Measurements from ENCODE around the gene RNF32. TPM values are rescaled to one million over a fixed set of nuclear protein-coding genes. Genes with fewer than 3 reads are reported as not detected.

The RNF32 gene
- total RNA-seq, 1 donor from 2014 or later = 0.52 TPM

DNA sequence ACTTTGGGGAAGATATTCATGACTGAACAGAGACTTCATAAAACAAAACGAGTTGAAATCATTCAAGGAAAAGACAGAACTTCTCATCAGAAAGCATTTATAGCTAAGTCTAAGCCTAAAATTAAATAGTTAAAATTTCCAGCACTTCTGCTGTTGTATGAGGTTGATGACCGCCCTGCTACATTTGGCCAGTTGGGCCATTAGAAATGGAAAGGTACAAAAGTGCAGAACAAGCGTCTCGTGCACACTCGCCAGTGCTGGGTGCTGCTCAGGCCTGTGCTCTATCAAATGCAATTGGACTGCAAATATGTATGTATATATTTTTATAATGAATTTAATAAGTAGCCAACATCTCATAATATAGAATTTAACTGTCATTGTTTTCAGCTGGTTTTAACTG lies 34.4 kb upstream of the RNF32 start:
- Histone ChIP-seq H3K27ac (ENCODE audit: low read depth, low read length) (no peak overlapping the region), H3K36me3 (ENCODE audit: control insufficient read depth in 3 of 3, insufficient read depth in 3 of 3, low read length in 3 of 3) (no peaks in the 10 kb centered on the region), H3K4me3 (ENCODE audit: low read length in 3 of 3) (no peak overlapping the region), H3K4me1 (ENCODE audit: control insufficient read depth in 3 of 3, insufficient read depth in 3 of 3, low read length in 3 of 3) (peaks cover 0 to 3% (median 0%) of the 10 kb centered on the region in 3 donors), H3K9ac (ENCODE audit: low read depth in 1 of 3, low read length in 3 of 3) (no peak overlapping the region), H3K27me3 (ENCODE audit: control insufficient read depth in 3 of 3, insufficient read depth in 3 of 3, low read length in 3 of 3) (peaks cover 6 to 13% (median 9%) of the 10 kb centered on the region in 3 donors), H3K9me3 (ENCODE audit: control insufficient read depth in 3 of 3, low read length in 3 of 3) (no peaks in the 10 kb centered on the region)

DNA sequence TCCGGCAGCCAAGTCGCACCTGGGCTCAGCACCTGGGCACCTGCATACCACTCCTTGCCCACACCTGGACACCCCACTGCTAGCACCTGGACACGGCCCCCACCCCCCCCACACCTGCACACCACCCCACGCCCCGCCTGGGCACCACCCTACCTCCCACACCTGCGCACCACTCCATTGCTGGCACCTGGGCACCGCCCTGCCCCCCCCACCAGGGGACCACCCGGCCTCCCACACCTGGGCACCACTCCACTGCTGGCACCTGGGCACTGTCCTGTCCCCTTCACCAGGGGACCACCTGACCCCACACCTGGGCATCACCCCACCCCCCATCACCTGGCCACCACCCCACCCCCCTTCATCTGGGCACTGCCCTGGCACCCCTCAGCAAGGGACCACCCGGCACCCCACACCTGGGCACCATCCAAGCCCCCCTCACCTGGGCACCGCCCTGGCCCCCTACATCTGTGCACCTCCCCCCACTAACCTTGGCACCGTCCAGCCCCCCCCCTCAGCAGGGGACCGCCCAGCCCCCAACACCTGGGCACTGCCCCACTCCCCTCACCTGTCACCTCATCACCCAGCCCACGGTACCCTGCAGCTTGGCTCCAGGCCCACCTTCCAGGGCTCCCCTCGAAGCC lies 33.8 kb upstream of the RNF32 start:
- Histone ChIP-seq H3K27ac (ENCODE audit: low read depth, low read length) (no peak overlapping the region), H3K4me3 (ENCODE audit: low read length in 3 of 3) (no peak overlapping the region), H3K4me1 (ENCODE audit: control insufficient read depth in 3 of 3, insufficient read depth in 3 of 3, low read length in 3 of 3) (peaks cover 0 to 3% (median 0%) of the 10 kb centered on the region in 3 donors), H3K9ac (ENCODE audit: low read depth in 1 of 3, low read length in 3 of 3) (no peak overlapping the region), H3K36me3 (ENCODE audit: control insufficient read depth in 3 of 3, insufficient read depth in 3 of 3, low read length in 3 of 3) (no peaks in the 10 kb centered on the region), H3K27me3 (ENCODE audit: control insufficient read depth in 3 of 3, insufficient read depth in 3 of 3, low read length in 3 of 3) (peaks cover 6 to 13% (median 9%) of the 10 kb centered on the region in 3 donors), H3K9me3 (ENCODE audit: control insufficient read depth in 3 of 3, low read length in 3 of 3) (no peaks in the 10 kb centered on the region)

DNA sequence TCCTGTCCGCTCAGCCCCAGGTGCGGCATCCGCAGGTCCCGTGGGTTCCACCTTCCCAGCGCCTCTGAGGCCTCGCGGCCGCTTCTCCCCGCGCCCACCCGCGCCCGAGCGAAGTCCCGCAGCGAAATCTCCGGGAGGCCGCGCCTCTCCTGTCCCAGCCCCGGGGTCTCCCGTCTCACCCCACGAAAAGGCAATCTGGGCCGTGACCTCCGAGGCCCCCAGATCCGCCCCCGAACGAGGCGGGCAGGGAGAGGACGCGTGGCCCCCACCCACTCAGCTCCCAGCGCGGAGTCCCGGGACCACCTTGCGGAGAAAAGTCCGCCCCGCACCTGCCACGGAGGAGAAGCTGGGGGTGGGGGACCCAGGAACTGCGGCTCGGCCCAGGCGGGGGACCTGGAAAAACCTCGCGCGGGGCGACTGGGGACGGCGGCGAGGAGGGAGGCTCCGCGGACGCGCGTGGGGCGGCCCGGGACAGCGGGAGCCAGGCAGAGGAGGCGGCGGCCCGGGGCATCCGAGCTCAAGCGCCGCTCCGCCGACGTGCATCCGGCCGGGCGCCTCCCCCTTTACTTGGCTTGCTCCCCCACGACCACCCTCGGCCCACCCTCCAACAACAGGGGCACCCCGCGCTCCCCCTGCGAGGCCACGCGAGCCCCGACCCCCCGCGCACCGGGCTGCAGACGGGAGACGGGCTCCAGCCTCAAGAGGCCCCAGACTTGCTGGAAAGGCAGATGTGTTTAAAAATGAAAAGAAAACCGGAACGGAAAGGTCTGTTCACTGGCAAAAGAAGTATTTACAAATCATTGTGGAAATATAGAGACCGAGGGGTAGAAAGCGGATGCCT lies 33.0 kb upstream of the RNF32 start:
- Histone ChIP-seq H3K36me3 (ENCODE audit: control insufficient read depth in 3 of 3, insufficient read depth in 3 of 3, low read length in 3 of 3) (no peaks in the 10 kb centered on the region), H3K9ac (ENCODE audit: low read depth in 1 of 3, low read length in 3 of 3) (no peak overlapping the region), H3K9me3 (ENCODE audit: control insufficient read depth in 3 of 3, low read length in 3 of 3) (no peaks in the 10 kb centered on the region), H3K27me3 (ENCODE audit: control insufficient read depth in 3 of 3, insufficient read depth in 3 of 3, low read length in 3 of 3) (peaks cover 6 to 13% (median 9%) of the 10 kb centered on the region in 3 donors), H3K4me3 (ENCODE audit: low read length in 3 of 3) (peak overlapping the region; percentile 10 to 46 (median 41)), H3K4me1 (ENCODE audit: control insufficient read depth in 3 of 3, insufficient read depth in 3 of 3, low read length in 3 of 3) (peaks cover 0 to 3% (median 0%) of the 10 kb centered on the region in 3 donors), H3K27ac (ENCODE audit: low read depth, low read length) (no peak overlapping the region)

DNA sequence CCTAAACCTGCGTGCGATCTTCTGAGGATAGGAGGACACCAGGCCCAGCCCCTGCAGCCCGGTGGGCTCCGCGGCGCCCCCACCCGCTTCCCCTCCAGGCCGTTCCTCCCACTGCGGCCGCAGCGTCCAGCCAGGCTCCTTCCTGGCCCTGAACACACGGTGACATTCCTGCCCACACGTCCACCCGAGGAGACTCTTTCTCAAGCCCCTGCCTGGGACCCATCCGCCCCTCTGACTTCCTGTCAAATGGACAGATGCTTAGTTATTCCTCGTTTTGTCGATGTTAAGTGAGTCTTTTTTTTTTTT lies 32.4 kb upstream of the RNF32 start:
- Histone ChIP-seq H3K4me3 (ENCODE audit: low read length in 3 of 3) (peak overlapping the region; percentile 10 to 46 (median 41)), H3K27me3 (ENCODE audit: control insufficient read depth in 3 of 3, insufficient read depth in 3 of 3, low read length in 3 of 3) (peaks cover 6 to 13% (median 9%) of the 10 kb centered on the region in 3 donors), H3K4me1 (ENCODE audit: control insufficient read depth in 3 of 3, insufficient read depth in 3 of 3, low read length in 3 of 3) (peaks cover 0 to 3% (median 0%) of the 10 kb centered on the region in 3 donors), H3K27ac (ENCODE audit: low read depth, low read length) (no peak overlapping the region), H3K36me3 (ENCODE audit: control insufficient read depth in 3 of 3, insufficient read depth in 3 of 3, low read length in 3 of 3) (no peaks in the 10 kb centered on the region), H3K9me3 (ENCODE audit: control insufficient read depth in 3 of 3, low read length in 3 of 3) (no peaks in the 10 kb centered on the region), H3K9ac (ENCODE audit: low read depth in 1 of 3, low read length in 3 of 3) (no peak overlapping the region)

DNA sequence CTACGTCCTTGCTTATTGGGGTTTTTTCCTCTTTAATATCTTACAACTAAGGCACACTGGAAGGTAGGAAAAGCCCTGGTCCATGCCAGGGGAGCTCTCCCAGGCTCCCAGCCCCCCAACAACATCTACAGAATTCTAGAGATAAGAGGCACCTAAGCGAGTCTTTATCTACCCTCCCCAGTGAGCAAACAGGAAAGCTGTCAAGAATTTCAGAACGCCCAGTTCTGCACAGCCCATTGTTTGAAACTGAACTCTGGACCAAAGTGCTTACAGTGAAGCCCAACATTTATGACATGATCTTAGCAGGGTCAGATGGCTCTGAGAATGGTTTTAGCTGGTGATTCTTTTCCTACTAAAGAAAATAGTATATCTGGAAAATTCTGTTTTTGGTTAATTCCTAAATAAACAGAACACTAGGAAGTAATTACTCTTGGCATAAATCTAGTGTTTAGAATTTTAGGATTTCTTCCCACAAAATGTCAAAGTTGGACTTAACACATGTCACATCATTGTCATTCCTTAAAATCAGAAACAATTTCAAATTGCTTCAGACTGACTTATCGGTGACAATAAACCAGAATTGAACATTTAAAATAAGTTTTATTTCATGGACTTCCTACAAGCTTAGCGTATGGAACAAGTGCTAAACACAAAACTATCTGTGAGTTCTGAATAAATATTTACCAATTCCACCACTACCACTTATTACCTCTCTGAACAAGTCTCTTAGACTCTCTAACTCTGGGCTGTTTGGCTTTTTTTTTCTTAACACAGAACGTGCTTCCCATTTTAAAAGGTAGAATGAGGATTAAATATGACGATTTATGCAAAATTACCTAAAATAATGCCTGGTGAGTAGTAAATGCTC lies 31.3 kb upstream of the RNF32 start:
- Histone ChIP-seq H3K9me3 (ENCODE audit: control insufficient read depth in 3 of 3, low read length in 3 of 3) (no peaks in the 10 kb centered on the region), H3K4me1 (ENCODE audit: control insufficient read depth in 3 of 3, insufficient read depth in 3 of 3, low read length in 3 of 3) (peaks cover 0 to 3% (median 0%) of the 10 kb centered on the region in 3 donors), H3K4me3 (ENCODE audit: low read length in 3 of 3) (no peak overlapping the region), H3K36me3 (ENCODE audit: control insufficient read depth in 3 of 3, insufficient read depth in 3 of 3, low read length in 3 of 3) (no peaks in the 10 kb centered on the region), H3K27ac (ENCODE audit: low read depth, low read length) (no peak overlapping the region), H3K27me3 (ENCODE audit: control insufficient read depth in 3 of 3, insufficient read depth in 3 of 3, low read length in 3 of 3) (peaks cover 6 to 13% (median 9%) of the 10 kb centered on the region in 3 donors), H3K9ac (ENCODE audit: low read depth in 1 of 3, low read length in 3 of 3) (no peak overlapping the region)

DNA sequence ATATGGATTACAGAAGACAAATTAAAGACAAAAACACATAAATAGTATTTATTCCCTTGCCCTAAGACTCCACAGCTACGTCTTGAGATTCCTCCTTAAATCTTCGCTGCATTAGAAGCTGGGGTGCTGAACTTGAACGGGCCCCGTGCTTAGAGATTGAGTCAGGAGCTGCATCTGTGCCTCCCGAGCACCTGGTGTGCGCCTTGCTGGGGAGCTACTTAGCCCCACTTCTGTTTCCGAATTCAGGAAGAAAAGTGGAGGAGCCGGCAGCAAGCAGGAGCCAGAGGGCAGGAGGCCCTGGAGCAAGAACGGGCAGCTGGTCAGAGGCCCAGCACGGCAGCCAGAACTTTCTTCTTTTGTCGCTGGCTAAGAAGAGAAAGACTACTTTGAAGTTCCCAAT lies 30.4 kb upstream of the RNF32 start:
- H3K36me3 ChIP-seq (ENCODE audit: control insufficient read depth in 3 of 3, insufficient read depth in 3 of 3, low read length in 3 of 3) = no peaks in the 10 kb centered on the region
- no peaks in the 10 kb centered on the region for H3K9me3 ChIP-seq (ENCODE audit: control insufficient read depth in 3 of 3, low read length in 3 of 3)
- no peak overlapping the region for H3K27ac ChIP-seq (ENCODE audit: low read depth, low read length)
- H3K9ac ChIP-seq (ENCODE audit: low read depth in 1 of 3, low read length in 3 of 3) = no peak overlapping the region
- H3K4me3 ChIP-seq (ENCODE audit: low read length in 3 of 3) = no peak overlapping the region
- H3K27me3 ChIP-seq (ENCODE audit: control insufficient read depth in 3 of 3, insufficient read depth in 3 of 3, low read length in 3 of 3) = peaks cover 6 to 10% (median 9%) of the 10 kb centered on the region in 3 donors
- H3K4me1 ChIP-seq (ENCODE audit: control insufficient read depth in 3 of 3, insufficient read depth in 3 of 3, low read length in 3 of 3) = peaks cover 0 to 3% (median 0%) of the 10 kb centered on the region in 3 donors

DNA sequence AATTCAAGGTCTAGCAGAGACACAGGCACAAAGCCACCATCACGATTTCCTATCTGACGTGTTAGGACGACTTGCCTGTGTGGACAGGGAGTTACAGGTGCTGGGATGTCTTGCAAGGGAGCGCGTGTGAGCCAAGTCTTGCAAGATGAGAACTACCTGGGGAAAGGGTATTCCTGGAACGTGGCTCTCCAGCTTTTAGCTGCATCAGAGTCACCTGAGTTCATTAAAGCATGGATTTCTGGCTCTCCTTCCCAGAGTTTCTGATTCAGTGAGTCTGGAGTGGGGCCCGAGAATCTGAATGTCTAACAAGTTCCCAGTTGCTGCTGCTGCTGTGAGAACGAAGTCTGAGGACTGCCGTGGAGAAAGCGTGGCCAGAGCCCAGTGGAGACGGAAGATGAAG lies 30.0 kb upstream of the RNF32 start:
- Histone ChIP-seq H3K27ac (ENCODE audit: low read depth, low read length) (no peak overlapping the region), H3K9me3 (ENCODE audit: control insufficient read depth in 3 of 3, low read length in 3 of 3) (no peaks in the 10 kb centered on the region), H3K27me3 (ENCODE audit: control insufficient read depth in 3 of 3, insufficient read depth in 3 of 3, low read length in 3 of 3) (peaks cover 6 to 12% (median 9%) of the 10 kb centered on the region in 3 donors)

DNA sequence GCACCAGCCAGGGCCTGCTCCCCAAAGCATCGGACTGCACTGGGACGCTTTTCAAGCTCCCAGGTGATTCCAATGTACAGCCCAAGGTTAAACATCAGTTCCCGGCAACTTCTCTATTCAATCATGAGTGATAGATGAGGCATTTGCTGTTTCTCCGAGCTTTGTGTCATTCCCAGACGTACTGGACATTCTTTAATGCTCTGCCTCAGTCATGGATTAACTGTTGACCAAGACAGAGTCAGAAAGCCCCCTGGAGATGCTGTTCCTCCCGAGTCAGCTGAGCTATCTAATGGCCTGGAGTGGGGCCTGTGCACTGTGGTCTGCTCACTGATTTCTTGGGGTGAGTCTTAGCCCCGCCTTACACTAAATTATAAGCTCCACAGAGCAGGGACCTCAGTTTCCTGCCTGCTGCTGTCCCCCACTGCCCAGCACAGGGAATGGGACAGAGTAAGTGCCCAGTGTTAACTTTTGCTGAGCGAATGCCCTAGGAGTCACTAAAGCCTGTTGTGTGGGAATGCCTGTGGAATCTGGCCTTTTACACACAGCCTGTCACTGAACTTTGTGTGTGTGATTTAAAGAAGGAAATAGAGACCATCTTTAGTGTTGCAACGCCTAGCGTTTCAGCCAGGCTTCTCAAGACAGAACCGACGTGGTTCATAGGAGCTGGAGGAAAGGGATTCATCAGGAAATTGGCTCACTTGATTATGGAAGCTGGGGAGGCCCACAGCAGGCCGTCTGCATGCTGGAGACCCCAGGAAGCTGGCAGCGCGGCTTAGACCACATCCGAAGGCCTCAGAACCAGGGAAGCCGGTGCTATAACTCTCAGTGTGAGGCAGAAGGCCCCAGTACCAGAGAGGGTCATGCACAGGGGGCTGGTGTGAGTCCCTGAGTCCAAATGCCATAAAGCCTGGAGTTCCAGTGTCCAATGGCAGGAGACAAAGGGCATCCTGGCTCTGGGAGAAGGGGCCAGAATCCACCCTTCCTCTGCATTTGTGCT lies 29.3 kb upstream of the RNF32 start:
- Histone ChIP-seq H3K36me3 (ENCODE audit: control insufficient read depth in 3 of 3, insufficient read depth in 3 of 3, low read length in 3 of 3) (no peaks in the 10 kb centered on the region), H3K9me3 (ENCODE audit: control insufficient read depth in 3 of 3, low read length in 3 of 3) (no peaks in the 10 kb centered on the region), H3K9ac (ENCODE audit: low read depth in 1 of 3, low read length in 3 of 3) (no peak overlapping the region), H3K27me3 (ENCODE audit: control insufficient read depth in 3 of 3, insufficient read depth in 3 of 3, low read length in 3 of 3) (peaks cover 6 to 16% (median 9%) of the 10 kb centered on the region in 3 donors), H3K4me1 (ENCODE audit: control insufficient read depth in 3 of 3, insufficient read depth in 3 of 3, low read length in 3 of 3) (peaks cover 0 to 3% (median 0%) of the 10 kb centered on the region in 3 donors), H3K27ac (ENCODE audit: low read depth, low read length) (no peak overlapping the region), H3K4me3 (ENCODE audit: low read length in 3 of 3) (no peak overlapping the region)

More for the DNA sequence above, 30.0 kb upstream of the RNF32 start:
- Histone ChIP-seq H3K9ac (ENCODE audit: low read depth in 1 of 3, low read length in 3 of 3) (no peak overlapping the region), H3K4me3 (ENCODE audit: low read length in 3 of 3) (no peak overlapping the region), H3K36me3 (ENCODE audit: control insufficient read depth in 3 of 3, insufficient read depth in 3 of 3, low read length in 3 of 3) (no peaks in the 10 kb centered on the region), H3K4me1 (ENCODE audit: control insufficient read depth in 3 of 3, insufficient read depth in 3 of 3, low read length in 3 of 3) (peaks cover 0 to 3% (median 0%) of the 10 kb centered on the region in 3 donors)

DNA sequence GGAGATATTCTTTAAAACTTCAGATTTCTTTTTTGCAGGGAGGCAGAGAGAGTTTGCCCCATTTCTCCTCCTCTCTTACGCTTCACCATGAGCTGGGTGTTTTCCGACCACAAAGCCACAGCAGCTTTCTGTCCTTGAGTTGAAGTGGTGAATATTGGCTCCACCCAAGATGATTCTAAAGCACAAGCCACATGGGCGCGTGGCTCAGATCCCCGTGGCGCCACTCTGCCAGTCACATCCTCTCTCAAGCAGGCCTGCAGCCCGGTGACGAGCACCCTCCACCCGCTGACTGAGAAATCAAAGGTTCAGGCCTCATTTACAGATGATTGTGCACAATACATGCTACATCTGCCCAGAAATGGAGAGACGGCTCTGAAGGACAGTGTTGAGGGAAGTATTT lies 27.6 kb upstream of the RNF32 start:
- peaks cover 14 to 18% (median 16%) of the 10 kb centered on the region in 3 donors for H3K27me3 ChIP-seq (ENCODE audit: control insufficient read depth in 3 of 3, insufficient read depth in 3 of 3, low read length in 3 of 3)
- H3K4me3 ChIP-seq (ENCODE audit: low read length in 3 of 3) = no peak overlapping the region
- peaks cover 0 to 3% (median 0%) of the 10 kb centered on the region in 3 donors for H3K4me1 ChIP-seq (ENCODE audit: control insufficient read depth in 3 of 3, insufficient read depth in 3 of 3, low read length in 3 of 3)
- H3K27ac ChIP-seq (ENCODE audit: low read depth, low read length) = no peak overlapping the region
- no peak overlapping the region for H3K9ac ChIP-seq (ENCODE audit: low read depth in 1 of 3, low read length in 3 of 3)
- H3K9me3 ChIP-seq (ENCODE audit: control insufficient read depth in 3 of 3, low read length in 3 of 3) = no peaks in the 10 kb centered on the region
- no peaks in the 10 kb centered on the region for H3K36me3 ChIP-seq (ENCODE audit: control insufficient read depth in 3 of 3, insufficient read depth in 3 of 3, low read length in 3 of 3)
